Brain microvascular endothelial cell (primary cell): ENCODE data around the gene PIP4K2A.

Experiments
- DNase-seq: peaks from one replicate; pipeline ENCODE4 v3.0.0-alpha.2; 2020
- H3K27ac ChIP-seq: fragments of 250-450 bp; sonication (Bioruptor Pico); 2 replicates; pipeline ENCODE4 v1.5.1; 2020; ENCODE audit warnings: mild to moderate bottlenecking, moderate library complexity
- H3K27me3 ChIP-seq: fragments of 250-450 bp; sonication (Bioruptor Pico); replicated peaks from 2 replicates; pipeline ENCODE4 v1.5.1; 2020; ENCODE audit warnings: mild to moderate bottlenecking
- H3K36me3 ChIP-seq: fragments of 250-450 bp; sonication (Bioruptor Pico); replicated peaks from 2 replicates; pipeline ENCODE4 v1.5.1; 2020; ENCODE audit warnings: mild to moderate bottlenecking
- H3K4me3 ChIP-seq: 2 replicates; pipeline ENCODE4 v1.5.1; 2011; ENCODE audit warnings: low read depth, mild to moderate bottlenecking, control low read depth, low read length, moderate library complexity
- in situ Hi-C: cut with HindIII; loops from 2 replicates; pipeline ENCODE4 v1.10.0; 2017; ENCODE audit warnings: low sequenced_read_pairs, low pct_ligation_motif_present
- TF ChIP-seq, protein P1 (sequence below): IDR thresholded peaks from 2 replicates; pipeline ENCODE4 v1.5.1; 2011; ENCODE audit warnings: low read depth, mild to moderate bottlenecking, moderate library complexity, low read length, control low read depth, inconsistent platforms; ENCODE audit errors: missing control alignments

The PIP4K2A gene

DNA sequence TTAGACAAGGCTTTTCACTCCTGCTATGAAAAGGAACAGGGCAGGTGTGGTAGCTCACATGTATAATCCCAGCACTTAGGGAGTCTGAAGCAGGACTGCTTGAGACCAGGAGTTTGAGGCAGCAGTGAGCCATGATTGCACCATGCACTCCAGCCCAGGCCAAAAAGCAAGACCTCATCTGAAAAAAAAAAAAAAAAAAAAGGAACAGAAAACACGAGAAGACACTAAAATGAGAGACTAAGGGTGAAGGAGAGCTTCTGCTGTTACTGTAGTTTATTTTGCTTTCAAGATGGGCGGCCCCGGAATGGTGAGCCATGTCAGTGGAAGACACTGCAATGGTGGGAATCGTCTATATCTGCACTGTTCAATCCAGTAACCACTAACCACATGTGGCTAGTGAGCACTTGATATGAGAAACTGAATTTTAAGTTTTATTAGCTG is 9.9 kb downstream of the PIP4K2A start:
- DNase-seq = no peak
- Histone ChIP-seq H3K27me3 (no peaks in the 10 kb centered on the region), H3K27ac (no peak overlapping the region), H3K36me3 (no peaks in the 10 kb centered on the region), H3K4me3 (no peak overlapping the region)
- TF ChIP-seq, protein P1, sequence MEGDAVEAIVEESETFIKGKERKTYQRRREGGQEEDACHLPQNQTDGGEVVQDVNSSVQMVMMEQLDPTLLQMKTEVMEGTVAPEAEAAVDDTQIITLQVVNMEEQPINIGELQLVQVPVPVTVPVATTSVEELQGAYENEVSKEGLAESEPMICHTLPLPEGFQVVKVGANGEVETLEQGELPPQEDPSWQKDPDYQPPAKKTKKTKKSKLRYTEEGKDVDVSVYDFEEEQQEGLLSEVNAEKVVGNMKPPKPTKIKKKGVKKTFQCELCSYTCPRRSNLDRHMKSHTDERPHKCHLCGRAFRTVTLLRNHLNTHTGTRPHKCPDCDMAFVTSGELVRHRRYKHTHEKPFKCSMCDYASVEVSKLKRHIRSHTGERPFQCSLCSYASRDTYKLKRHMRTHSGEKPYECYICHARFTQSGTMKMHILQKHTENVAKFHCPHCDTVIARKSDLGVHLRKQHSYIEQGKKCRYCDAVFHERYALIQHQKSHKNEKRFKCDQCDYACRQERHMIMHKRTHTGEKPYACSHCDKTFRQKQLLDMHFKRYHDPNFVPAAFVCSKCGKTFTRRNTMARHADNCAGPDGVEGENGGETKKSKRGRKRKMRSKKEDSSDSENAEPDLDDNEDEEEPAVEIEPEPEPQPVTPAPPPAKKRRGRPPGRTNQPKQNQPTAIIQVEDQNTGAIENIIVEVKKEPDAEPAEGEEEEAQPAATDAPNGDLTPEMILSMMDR = no peak
- in situ Hi-C loops = loop anchor here (25.0 kb wide), 1 partner anchor 283 kb away; no protein-coding TSS in a partner anchor

GRCh38 chr10:22702348-22702747 is 12.0 kb downstream of the PIP4K2A start:
- in situ Hi-C loops = loop anchor here (25.0 kb wide), 1 partner anchor 285 kb away; no protein-coding TSS in a partner anchor
- TF ChIP-seq, protein P1 = no peak
- Histone ChIP-seq H3K27me3 (no peaks in the 10 kb centered on the region), H3K4me3 (no peak overlapping the region), H3K27ac (no peak overlapping the region), H3K36me3 (no peaks in the 10 kb centered on the region)
- no peak for DNase-seq

- no peak overlapping the region for H3K4me3 ChIP-seq
- no peaks in the 10 kb centered on the region for H3K36me3 ChIP-seq
- TF ChIP-seq, protein P1 = no peak
- no peaks in the 10 kb centered on the region for H3K27me3 ChIP-seq
- in situ Hi-C loops = loop anchor here (25.0 kb wide), 1 partner anchor 286 kb away; no protein-coding TSS in a partner anchor
- DNase-seq = no peak
- H3K27ac ChIP-seq = no peak overlapping the region
These were observed 13.1 kb downstream of the PIP4K2A start for GRCh38 chr10:22701132-22701826.

GRCh38 chr10:22700489-22700888 is 13.9 kb downstream of the PIP4K2A start:
- H3K4me3 ChIP-seq = no peak overlapping the region
- no peaks in the 10 kb centered on the region for H3K27me3 ChIP-seq
- in situ Hi-C loops = loop anchor here (25.0 kb wide), 1 partner anchor 287 kb away; no protein-coding TSS in a partner anchor
- TF ChIP-seq, protein P1 = no peak
- no peak for DNase-seq
- no peaks in the 10 kb centered on the region for H3K36me3 ChIP-seq
- H3K27ac ChIP-seq = no peak overlapping the region

GRCh38 chr10:22699976-22700375 is 14.4 kb downstream of the PIP4K2A start:
- TF ChIP-seq, protein P1 = no peak
- Histone ChIP-seq H3K27me3 (no peaks in the 10 kb centered on the region), H3K36me3 (no peaks in the 10 kb centered on the region), H3K27ac (no peak overlapping the region), H3K4me3 (no peak overlapping the region)
- no peak for DNase-seq
- in situ Hi-C loops = loop anchor here (25.0 kb wide), 1 partner anchor 287 kb away; no protein-coding TSS in a partner anchor
